GM23248 (cell line): ENCODE data around the gene IL21.

ENCODE experiments used
- EZH2 ChIP-seq: fragments of 200-600 bp; sonication (generic); IDR thresholded peaks from 2 replicates; pipeline ENCODE4 v1.6.1; 2018; ENCODE audit warnings: antibody characterized with exemption, mild to moderate bottlenecking; ENCODE audit not compliant: insufficient read depth, poor library complexity, severe bottlenecking
- EZH2phosphoT487 ChIP-seq: fragments of 200-600 bp; sonication (generic); IDR thresholded peaks from 2 replicates; pipeline ENCODE4 v1.6.1; 2018; ENCODE audit warnings: antibody characterized with exemption, moderate library complexity, mild to moderate bottlenecking, low read depth; ENCODE audit not compliant: insufficient read depth

- TF ChIP-seq EZH2phosphoT487 (no peak), EZH2 (no peak)
These were observed 49.3 kb upstream of the IL21 start for GRCh38 chr4:122669911-122670738.
